ENCODE measurements around the gene SULT2B1. TPM values are rescaled to one million over a fixed set of nuclear protein-coding genes. Genes with fewer than 3 reads are reported as not detected.

The SULT2B1 gene
- total and polyA plus RNA-seq, 4 donors, result 0.14 to 0.24 TPM; not detected in 2

DNA sequence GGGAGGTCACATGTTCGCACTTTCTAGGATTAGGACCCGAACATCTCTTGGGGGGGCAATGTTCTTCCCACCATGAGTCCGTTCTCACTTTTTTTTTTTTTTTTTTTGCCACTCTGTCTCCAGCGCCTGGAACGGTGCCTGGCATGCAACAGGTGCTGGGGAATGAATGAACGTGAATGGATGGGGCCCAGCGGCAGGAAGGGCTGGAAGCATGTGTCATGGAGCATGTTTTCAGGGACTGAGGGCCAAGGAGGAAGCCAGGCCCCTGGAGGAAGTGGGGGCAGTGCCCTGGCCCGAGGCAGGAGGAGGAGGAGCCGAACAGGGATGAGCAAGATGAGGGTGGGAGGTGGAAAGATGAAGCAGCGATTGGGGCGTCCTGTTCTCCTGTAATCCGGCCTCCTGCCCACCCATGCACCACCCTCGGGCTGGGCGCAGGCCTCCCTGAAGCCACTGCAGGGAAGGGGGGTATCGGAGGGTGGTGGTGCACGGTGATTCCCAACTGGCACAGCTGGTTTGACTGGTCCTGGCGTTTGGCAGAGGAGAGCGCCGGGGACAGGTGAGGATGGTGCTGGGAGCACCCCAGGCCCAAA, 8.8 kb upstream of the SULT2B1 start:
- Histone ChIP-seq H3K4me1 (ENCODE audit: control insufficient read depth in 4 of 4, insufficient read depth in 4 of 4, low read length in 3 of 4) (no peaks in the 10 kb centered on the region), H3K9me3 (ENCODE audit: control insufficient read depth in 4 of 4, low read length in 3 of 4) (no peaks in the 10 kb centered on the region), H3K4me3 (ENCODE audit: low read depth in 1 of 3, low read length in 3 of 3) (no peak overlapping the region), H3K27me3 (ENCODE audit: control insufficient read depth in 4 of 4, insufficient read depth in 4 of 4, low read length in 3 of 4) (no peaks in the 10 kb centered on the region), H3K27ac (ENCODE audit: low read depth in 1 of 2, low read length in 2 of 2) (no peak overlapping the region), H3K36me3 (ENCODE audit: control insufficient read depth in 4 of 4, insufficient read depth in 3 of 4, low read depth in 1 of 4, low read length in 3 of 4) (no peaks in the 10 kb centered on the region), H3K9ac (ENCODE audit: low read depth in 1 of 2, low read length in 2 of 2) (no peak overlapping the region)
- TF ChIP-seq, protein P1, sequence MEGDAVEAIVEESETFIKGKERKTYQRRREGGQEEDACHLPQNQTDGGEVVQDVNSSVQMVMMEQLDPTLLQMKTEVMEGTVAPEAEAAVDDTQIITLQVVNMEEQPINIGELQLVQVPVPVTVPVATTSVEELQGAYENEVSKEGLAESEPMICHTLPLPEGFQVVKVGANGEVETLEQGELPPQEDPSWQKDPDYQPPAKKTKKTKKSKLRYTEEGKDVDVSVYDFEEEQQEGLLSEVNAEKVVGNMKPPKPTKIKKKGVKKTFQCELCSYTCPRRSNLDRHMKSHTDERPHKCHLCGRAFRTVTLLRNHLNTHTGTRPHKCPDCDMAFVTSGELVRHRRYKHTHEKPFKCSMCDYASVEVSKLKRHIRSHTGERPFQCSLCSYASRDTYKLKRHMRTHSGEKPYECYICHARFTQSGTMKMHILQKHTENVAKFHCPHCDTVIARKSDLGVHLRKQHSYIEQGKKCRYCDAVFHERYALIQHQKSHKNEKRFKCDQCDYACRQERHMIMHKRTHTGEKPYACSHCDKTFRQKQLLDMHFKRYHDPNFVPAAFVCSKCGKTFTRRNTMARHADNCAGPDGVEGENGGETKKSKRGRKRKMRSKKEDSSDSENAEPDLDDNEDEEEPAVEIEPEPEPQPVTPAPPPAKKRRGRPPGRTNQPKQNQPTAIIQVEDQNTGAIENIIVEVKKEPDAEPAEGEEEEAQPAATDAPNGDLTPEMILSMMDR (IDR thresholded peaks at IDR 0.05; ENCODE audit: low read depth, low read length, missing input control), result no peak
- TF ChIP-seq TAF1 (conservative IDR thresholded peaks at IDR 0.05), result no peak
- TF ChIP-seq RAD21 (IDR thresholded peaks at IDR 0.05), result no peak
- TF ChIP-seq YY1 (IDR thresholded peaks at IDR 0.05), result no peak
- TF ChIP-seq, protein P2, sequence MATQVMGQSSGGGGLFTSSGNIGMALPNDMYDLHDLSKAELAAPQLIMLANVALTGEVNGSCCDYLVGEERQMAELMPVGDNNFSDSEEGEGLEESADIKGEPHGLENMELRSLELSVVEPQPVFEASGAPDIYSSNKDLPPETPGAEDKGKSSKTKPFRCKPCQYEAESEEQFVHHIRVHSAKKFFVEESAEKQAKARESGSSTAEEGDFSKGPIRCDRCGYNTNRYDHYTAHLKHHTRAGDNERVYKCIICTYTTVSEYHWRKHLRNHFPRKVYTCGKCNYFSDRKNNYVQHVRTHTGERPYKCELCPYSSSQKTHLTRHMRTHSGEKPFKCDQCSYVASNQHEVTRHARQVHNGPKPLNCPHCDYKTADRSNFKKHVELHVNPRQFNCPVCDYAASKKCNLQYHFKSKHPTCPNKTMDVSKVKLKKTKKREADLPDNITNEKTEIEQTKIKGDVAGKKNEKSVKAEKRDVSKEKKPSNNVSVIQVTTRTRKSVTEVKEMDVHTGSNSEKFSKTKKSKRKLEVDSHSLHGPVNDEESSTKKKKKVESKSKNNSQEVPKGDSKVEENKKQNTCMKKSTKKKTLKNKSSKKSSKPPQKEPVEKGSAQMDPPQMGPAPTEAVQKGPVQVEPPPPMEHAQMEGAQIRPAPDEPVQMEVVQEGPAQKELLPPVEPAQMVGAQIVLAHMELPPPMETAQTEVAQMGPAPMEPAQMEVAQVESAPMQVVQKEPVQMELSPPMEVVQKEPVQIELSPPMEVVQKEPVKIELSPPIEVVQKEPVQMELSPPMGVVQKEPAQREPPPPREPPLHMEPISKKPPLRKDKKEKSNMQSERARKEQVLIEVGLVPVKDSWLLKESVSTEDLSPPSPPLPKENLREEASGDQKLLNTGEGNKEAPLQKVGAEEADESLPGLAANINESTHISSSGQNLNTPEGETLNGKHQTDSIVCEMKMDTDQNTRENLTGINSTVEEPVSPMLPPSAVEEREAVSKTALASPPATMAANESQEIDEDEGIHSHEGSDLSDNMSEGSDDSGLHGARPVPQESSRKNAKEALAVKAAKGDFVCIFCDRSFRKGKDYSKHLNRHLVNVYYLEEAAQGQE (IDR thresholded peaks at IDR 0.05), result no peak
- TF ChIP-seq, protein P3, sequence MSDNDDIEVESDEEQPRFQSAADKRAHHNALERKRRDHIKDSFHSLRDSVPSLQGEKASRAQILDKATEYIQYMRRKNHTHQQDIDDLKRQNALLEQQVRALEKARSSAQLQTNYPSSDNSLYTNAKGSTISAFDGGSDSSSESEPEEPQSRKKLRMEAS (IDR thresholded peaks at IDR 0.05), result no peak
- no peak for TF ChIP-seq FOXA1 (IDR thresholded peaks at IDR 0.05)
- DNase-seq (ENCODE audit: low spot score), result no peak
- WGBS, result 38% methylated on average over 19 of the region's 19 CpGs

DNA sequence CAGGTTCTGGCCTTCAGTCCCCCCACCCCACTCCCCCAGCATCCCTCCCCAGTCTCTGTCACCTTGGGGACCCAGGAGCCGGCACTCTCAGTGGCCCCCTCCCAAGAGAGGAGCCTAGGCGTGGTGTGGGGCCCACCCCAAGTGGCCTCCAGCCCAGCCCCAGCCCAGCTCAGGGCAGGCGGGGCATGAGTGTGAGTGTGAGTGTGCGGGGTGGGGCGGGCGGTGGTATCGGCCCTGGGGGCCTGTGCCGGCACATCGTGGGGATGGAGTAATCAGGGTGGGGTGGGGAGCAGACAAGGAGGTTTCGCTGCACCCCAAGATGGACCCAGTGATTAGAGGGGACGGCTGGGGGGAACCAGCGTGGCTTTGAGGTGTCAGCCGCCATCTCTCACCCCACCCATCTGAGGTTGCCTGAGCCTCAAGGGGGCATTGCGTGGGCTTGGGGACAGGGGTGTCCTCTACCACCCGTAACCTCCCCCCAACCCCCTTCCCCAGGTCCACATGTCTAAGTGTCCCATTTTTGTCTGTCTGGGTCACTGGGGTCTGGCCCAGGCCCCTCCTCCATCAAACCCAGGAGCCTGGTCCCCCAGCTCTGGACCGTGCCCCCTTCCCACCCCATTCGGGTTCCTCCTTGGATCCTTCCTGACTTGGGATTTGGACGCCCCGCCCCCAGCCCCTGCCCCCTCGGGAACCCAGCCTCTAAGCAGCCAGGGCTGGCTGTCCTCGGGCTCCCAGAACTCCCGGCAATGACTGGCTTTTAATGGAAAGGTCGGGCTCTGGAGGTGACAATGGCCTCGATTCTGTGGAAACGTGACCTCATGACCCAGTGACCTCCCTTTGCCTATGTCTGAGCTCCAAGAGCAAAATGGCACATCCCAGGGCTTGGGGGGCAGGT, 6.9 kb upstream of the SULT2B1 start:
- H3K27me3 ChIP-seq (ENCODE audit: control insufficient read depth in 4 of 4, insufficient read depth in 4 of 4, low read length in 3 of 4), result no peaks in the 10 kb centered on the region
- H3K4me1 ChIP-seq (ENCODE audit: control insufficient read depth in 4 of 4, insufficient read depth in 4 of 4, low read length in 3 of 4), result no peaks in the 10 kb centered on the region
- WGBS, result 61% methylated on average over 25 of the region's 25 CpGs
- no peak overlapping the region for H3K9ac ChIP-seq (ENCODE audit: low read depth in 1 of 2, low read length in 2 of 2)
- H3K36me3 ChIP-seq (ENCODE audit: control insufficient read depth in 4 of 4, insufficient read depth in 3 of 4, low read depth in 1 of 4, low read length in 3 of 4), result no peaks in the 10 kb centered on the region
- DNase-seq (ENCODE audit: low spot score), result peak; percentile 40
- no peaks in the 10 kb centered on the region for H3K9me3 ChIP-seq (ENCODE audit: control insufficient read depth in 4 of 4, low read length in 3 of 4)
- H3K4me3 ChIP-seq (ENCODE audit: low read depth in 1 of 3, low read length in 3 of 3), result no peak overlapping the region
- no peak overlapping the region for H3K27ac ChIP-seq (ENCODE audit: low read depth in 1 of 2, low read length in 2 of 2)
- TF ChIP-seq EGR1 (IDR thresholded peaks at IDR 0.05; ENCODE audit: low read depth in 2 of 2), result no peak
- TF ChIP-seq SP1 (IDR thresholded peaks at IDR 0.05), result no peak
- TF ChIP-seq YY1 (IDR thresholded peaks at IDR 0.05), result no peak
- TF ChIP-seq, protein P3 (IDR thresholded peaks at IDR 0.05), result no peak
- TF ChIP-seq, protein P4, sequence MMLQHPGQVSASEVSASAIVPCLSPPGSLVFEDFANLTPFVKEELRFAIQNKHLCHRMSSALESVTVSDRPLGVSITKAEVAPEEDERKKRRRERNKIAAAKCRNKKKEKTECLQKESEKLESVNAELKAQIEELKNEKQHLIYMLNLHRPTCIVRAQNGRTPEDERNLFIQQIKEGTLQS (IDR thresholded peaks at IDR 0.05), result no peak
- TF ChIP-seq, protein P1 (IDR thresholded peaks at IDR 0.05; ENCODE audit: low read depth, low read length, missing input control), result no peak
- TF ChIP-seq HNF4A (conservative IDR thresholded peaks at IDR 0.05), result no peak
- TF ChIP-seq, protein P5, sequence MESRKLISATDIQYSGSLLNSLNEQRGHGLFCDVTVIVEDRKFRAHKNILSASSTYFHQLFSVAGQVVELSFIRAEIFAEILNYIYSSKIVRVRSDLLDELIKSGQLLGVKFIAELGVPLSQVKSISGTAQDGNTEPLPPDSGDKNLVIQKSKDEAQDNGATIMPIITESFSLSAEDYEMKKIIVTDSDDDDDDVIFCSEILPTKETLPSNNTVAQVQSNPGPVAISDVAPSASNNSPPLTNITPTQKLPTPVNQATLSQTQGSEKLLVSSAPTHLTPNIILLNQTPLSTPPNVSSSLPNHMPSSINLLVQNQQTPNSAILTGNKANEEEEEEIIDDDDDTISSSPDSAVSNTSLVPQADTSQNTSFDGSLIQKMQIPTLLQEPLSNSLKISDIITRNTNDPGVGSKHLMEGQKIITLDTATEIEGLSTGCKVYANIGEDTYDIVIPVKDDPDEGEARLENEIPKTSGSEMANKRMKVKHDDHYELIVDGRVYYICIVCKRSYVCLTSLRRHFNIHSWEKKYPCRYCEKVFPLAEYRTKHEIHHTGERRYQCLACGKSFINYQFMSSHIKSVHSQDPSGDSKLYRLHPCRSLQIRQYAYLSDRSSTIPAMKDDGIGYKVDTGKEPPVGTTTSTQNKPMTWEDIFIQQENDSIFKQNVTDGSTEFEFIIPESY (IDR thresholded peaks at IDR 0.05), result no peak
- TF ChIP-seq NR2F2 (IDR thresholded peaks at IDR 0.05), result no peak
- TF ChIP-seq, protein P2 (IDR thresholded peaks at IDR 0.05), result no peak
- TF ChIP-seq HNF4G (IDR thresholded peaks at IDR 0.05), result no peak
- no peak for TF ChIP-seq JUND (IDR thresholded peaks at IDR 0.05)

All from liver (tissue), 9 donors.